Measurements from ENCODE around the gene ABCA3. TPM values are rescaled to one million over a fixed set of nuclear protein-coding genes. Genes with fewer than 3 reads are reported as not detected.
"Not testable (repeated sequence)": the region's sequence is repeated elsewhere in the genome, so short reads cannot be mapped to it uniquely, and the experiment has no call there.

The ABCA3 gene
- total RNA-seq, 1 donor, result 1.4 TPM

DNA sequence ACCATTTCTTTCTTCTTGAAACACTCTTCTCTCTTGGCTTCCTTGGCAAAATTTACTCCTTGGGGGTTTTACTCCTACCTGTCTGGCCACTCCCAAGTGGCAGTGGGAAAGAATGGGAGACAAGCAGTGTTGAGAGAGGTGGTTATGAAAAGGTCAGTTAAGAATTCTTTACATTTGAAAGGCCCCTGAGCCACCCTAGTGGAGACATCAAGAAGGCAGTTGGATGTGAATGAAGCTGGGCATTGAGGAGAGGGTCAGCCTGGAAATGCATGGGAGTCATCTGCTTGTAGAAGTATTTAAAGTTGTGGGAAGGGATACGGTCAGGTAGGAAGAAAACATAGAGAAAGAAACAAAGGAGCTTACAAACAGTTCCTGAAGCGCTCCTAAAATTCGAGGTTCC, 46.5 kb upstream of the ABCA3 start:
- no peak overlapping the region for H2AFZ ChIP-seq (ENCODE audit: low read length)
- H3K4me2 ChIP-seq (ENCODE audit: insufficient read depth, low read length), result no peak overlapping the region
- no peaks in the 10 kb centered on the region for H3K36me3 ChIP-seq (ENCODE audit: insufficient read depth, low read length)
- TF ChIP-seq, protein P1, sequence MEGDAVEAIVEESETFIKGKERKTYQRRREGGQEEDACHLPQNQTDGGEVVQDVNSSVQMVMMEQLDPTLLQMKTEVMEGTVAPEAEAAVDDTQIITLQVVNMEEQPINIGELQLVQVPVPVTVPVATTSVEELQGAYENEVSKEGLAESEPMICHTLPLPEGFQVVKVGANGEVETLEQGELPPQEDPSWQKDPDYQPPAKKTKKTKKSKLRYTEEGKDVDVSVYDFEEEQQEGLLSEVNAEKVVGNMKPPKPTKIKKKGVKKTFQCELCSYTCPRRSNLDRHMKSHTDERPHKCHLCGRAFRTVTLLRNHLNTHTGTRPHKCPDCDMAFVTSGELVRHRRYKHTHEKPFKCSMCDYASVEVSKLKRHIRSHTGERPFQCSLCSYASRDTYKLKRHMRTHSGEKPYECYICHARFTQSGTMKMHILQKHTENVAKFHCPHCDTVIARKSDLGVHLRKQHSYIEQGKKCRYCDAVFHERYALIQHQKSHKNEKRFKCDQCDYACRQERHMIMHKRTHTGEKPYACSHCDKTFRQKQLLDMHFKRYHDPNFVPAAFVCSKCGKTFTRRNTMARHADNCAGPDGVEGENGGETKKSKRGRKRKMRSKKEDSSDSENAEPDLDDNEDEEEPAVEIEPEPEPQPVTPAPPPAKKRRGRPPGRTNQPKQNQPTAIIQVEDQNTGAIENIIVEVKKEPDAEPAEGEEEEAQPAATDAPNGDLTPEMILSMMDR (IDR thresholded peaks at IDR 0.05; ENCODE audit: extremely low read depth, low read depth, low read length), result peak; percentile 51
- peaks cover 6% of the 10 kb centered on the region for H3K27me3 ChIP-seq (ENCODE audit: insufficient read depth, low read length)
- H3K27ac ChIP-seq (ENCODE audit: low read depth, low read length), result no peak overlapping the region
- no peaks in the 10 kb centered on the region for H3K79me2 ChIP-seq (ENCODE audit: insufficient read depth, low read length)
- H3K4me1 ChIP-seq (ENCODE audit: insufficient read depth, low read length), result no peaks in the 10 kb centered on the region
- H3K4me3 ChIP-seq (ENCODE audit: insufficient read depth, low read length), result no peak overlapping the region
- H3K9me3 ChIP-seq (ENCODE audit: low read depth, low read length), result no peaks in the 10 kb centered on the region
- no peak for DNase-seq (ENCODE audit: insufficient read length, low spot score, missing footprints)
- no peaks in the 10 kb centered on the region for H4K20me1 ChIP-seq (ENCODE audit: insufficient read depth, low read length)

DNA sequence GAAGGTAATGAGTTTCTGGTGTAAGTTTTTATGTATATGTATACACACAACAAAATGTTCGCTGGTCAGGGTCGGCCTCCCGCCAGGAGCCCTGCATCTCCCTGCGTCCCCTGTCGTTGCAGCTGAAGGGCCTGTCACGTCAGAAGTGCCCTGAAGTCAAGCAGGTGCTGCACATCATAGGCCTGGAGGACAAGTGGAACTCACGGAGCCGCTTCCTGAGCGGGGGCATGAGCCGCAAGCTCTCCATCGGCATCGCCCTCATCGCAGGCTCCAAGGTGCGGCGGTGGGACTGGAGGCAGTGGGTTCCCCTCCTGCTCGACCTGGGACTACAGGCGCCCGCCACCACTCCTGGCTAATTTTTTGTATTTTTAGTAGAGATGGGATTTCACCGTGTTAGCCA, 45.5 kb upstream of the ABCA3 start:
- not testable (repeated sequence) for H3K4me2 ChIP-seq (ENCODE audit: insufficient read depth, low read length); DNase-seq (ENCODE audit: insufficient read length, low spot score, missing footprints); H3K4me3 ChIP-seq (ENCODE audit: insufficient read depth, low read length); H4K20me1 ChIP-seq (ENCODE audit: insufficient read depth, low read length); H3K79me2 ChIP-seq (ENCODE audit: insufficient read depth, low read length); H3K9me3 ChIP-seq (ENCODE audit: low read depth, low read length); H3K36me3 ChIP-seq (ENCODE audit: insufficient read depth, low read length); H3K27me3 ChIP-seq (ENCODE audit: insufficient read depth, low read length); H3K4me1 ChIP-seq (ENCODE audit: insufficient read depth, low read length); H3K27ac ChIP-seq (ENCODE audit: low read depth, low read length); H2AFZ ChIP-seq (ENCODE audit: low read length)

DNA sequence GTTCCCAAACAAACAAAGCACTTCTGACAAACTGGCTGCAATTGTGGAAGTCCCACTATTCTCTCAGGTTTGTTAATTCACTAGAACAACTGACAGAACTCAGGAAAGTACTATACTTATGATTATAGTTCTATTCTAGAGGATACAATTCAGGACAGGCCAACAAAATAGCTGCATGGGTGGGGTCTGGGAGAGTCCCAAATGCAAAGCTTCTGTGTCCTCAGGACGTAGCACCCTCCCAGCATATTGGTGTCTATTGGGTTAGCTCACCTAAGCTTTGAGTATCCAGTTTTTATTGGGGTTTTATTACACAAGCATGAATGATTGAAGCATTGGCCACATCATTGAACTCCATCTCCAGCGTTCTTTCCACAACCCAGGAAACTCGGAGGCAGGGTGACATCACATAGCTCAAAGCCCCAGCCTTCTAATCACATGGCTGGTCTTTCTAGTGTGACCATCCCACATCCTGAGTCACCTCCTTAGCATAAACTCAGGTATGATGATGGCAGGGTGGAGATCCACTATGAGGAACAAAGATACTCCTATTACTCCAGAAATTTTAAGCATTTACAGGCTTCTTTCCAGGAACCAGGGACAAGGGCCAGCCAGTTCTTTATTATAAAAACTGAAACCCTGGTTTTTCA, 44.8 kb upstream of the ABCA3 start:
- Histone ChIP-seq H3K4me1 (ENCODE audit: insufficient read depth, low read length) (no peaks in the 10 kb centered on the region), H3K9me3 (ENCODE audit: low read depth, low read length) (no peaks in the 10 kb centered on the region), H3K36me3 (ENCODE audit: insufficient read depth, low read length) (no peaks in the 10 kb centered on the region), H3K27ac (ENCODE audit: low read depth, low read length) (no peak overlapping the region), H3K27me3 (ENCODE audit: insufficient read depth, low read length) (peaks cover 14% of the 10 kb centered on the region), H4K20me1 (ENCODE audit: insufficient read depth, low read length) (no peaks in the 10 kb centered on the region), H3K4me3 (ENCODE audit: insufficient read depth, low read length) (no peak overlapping the region), H3K79me2 (ENCODE audit: insufficient read depth, low read length) (no peaks in the 10 kb centered on the region), H3K4me2 (ENCODE audit: insufficient read depth, low read length) (no peak overlapping the region), H2AFZ (ENCODE audit: low read length) (no peak overlapping the region)
- no peak for DNase-seq (ENCODE audit: insufficient read length, low spot score, missing footprints)
- TF ChIP-seq, protein P1 (IDR thresholded peaks at IDR 0.05; ENCODE audit: extremely low read depth, low read depth, low read length), result no peak

DNA sequence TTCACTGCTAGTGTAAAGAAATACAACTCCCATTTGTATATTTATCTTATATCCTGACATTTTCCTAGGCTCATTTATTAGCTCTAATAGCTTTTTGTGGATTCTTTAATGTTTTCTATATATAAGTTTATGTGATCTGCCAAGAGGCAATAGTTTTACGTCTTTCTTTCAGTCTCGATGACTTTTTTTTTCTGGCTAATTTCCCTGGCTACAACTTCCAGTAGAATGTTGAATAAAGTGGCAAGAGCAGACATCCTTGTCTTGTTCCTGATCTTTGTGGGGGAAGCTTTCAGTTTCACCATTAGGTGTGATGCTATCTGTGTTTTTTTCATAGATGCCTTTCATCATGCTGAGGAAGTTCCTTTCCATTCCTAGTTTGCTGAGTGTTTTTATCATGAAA, 43.9 kb upstream of the ABCA3 start:
- H4K20me1 ChIP-seq (ENCODE audit: insufficient read depth, low read length), result no peaks in the 10 kb centered on the region
- no peak overlapping the region for H2AFZ ChIP-seq (ENCODE audit: low read length)
- no peak overlapping the region for H3K4me2 ChIP-seq (ENCODE audit: insufficient read depth, low read length)
- no peaks in the 10 kb centered on the region for H3K9me3 ChIP-seq (ENCODE audit: low read depth, low read length)
- no peak overlapping the region for H3K4me3 ChIP-seq (ENCODE audit: insufficient read depth, low read length)
- H3K36me3 ChIP-seq (ENCODE audit: insufficient read depth, low read length), result no peaks in the 10 kb centered on the region
- H3K79me2 ChIP-seq (ENCODE audit: insufficient read depth, low read length), result no peaks in the 10 kb centered on the region
- no peak for DNase-seq (ENCODE audit: insufficient read length, low spot score, missing footprints)
- H3K27ac ChIP-seq (ENCODE audit: low read depth, low read length), result no peak overlapping the region
- TF ChIP-seq, protein P1 (IDR thresholded peaks at IDR 0.05; ENCODE audit: extremely low read depth, low read depth, low read length), result no peak
- peaks cover 18% of the 10 kb centered on the region for H3K27me3 ChIP-seq (ENCODE audit: insufficient read depth, low read length)
- H3K4me1 ChIP-seq (ENCODE audit: insufficient read depth, low read length), result no peaks in the 10 kb centered on the region
